SK-N-MC (cell line): Measurements from ENCODE around the gene IER2.

Experiments used
- EZH2 ChIP-seq: fragments of 200-600 bp; sonication (generic); IDR thresholded peaks from one replicate; pipeline ENCODE4 v1.6.1; 2017; ENCODE audit warnings: antibody characterized with exemption
- POLR2AphosphoS5 ChIP-seq: IDR thresholded peaks from 2 replicates; pipeline ENCODE4 v1.6.1; 2012; ENCODE audit warnings: mild to moderate bottlenecking, low read depth, low read length, borderline replicate concordance

DNA sequence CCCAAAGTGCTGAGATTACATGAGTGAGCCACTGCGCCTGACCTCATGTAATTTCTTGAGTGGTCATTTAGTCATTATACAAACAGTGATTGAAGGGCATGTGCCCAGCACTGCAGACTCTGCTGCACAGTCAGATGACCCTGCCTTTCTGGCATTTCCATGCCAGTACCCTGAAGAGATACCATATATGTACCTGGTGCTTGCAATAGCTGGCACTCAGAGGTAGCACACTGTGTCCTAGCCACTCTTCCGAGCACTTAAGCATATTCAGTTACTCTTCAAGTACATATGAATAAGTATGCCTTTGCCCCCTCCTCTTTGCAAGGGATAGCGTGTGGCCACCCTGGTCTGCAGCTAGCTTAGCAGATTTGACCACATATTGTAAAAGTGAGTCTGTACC lies 15.6 kb upstream of the IER2 start:
- TF ChIP-seq EZH2 (no peak), POLR2AphosphoS5 (no peak)
